SK-N-SH (cell line): Measurements from ENCODE around the gene CFAP47. TPM values are rescaled to one million over a fixed set of nuclear protein-coding genes. Genes with fewer than 3 reads are reported as not detected.

Experiments
- CTCF ChIA-PET: fragments of 300-600, 350-600 bp; formaldehyde crosslinking; extraction: SDS; loops from one replicate; lab custom pipeline; 2021; lab: Yijun Ruan, JAX
- POLR2A ChIA-PET: fragments of 350-600 bp; sonication (Branson Sonifier 250); formaldehyde crosslinking; extraction: SDS; loops from one replicate; lab custom pipeline; 2020; ENCODE audit warnings: antibody characterized with exemption, inconsistent platforms; lab: Yijun Ruan, JAX
- DNase-seq: peaks from one replicate; pipeline ENCODE4 v3.0.0; 2012
- H2AFZ ChIP-seq: fragments of 200-600 bp; sonication (generic); 2 replicates; pipeline ENCODE4 v1.8.1; 2016; ENCODE audit warnings: antibody characterized with exemption, mild to moderate bottlenecking, low read depth
- H3F3A ChIP-seq: fragments of 200-600 bp; sonication (generic); replicated peaks from 2 replicates; pipeline ENCODE3; 2016; ENCODE audit warnings: antibody characterized with exemption, mild to moderate bottlenecking; ENCODE audit not compliant: insufficient read depth
- H3K27ac ChIP-seq, 2 experiments: fragments of 200-500 bp in 1 of 2; fragments of 200-600 bp in 1 of 2; sonication (Bioruptor generic) in 1 of 2; sonication (generic), shearing (Covaris generic) in 1 of 2; 2 replicates each; pipeline versions ENCODE4 v1.5.1 to v1.6.1; 2014 to 2016; ENCODE audit warnings: low read depth in 2 of 2, inconsistent platforms in 1 of 2, low read length in 1 of 2, mild to moderate bottlenecking in 1 of 2, mixed read lengths in 1 of 2
- H3K27me3 ChIP-seq: fragments of 200-600 bp; sonication (generic), shearing (Covaris generic); 2 replicates; pipeline ENCODE4 v1.6.1; 2016; ENCODE audit warnings: mixed run types; ENCODE audit not compliant: insufficient read depth
- H3K36me3 ChIP-seq, 2 experiments: fragments of 200-500 bp in 1 of 2; fragments of 200-600 bp in 1 of 2; sonication (Bioruptor generic) in 1 of 2; sonication (generic) in 1 of 2; replicated peaks in 1 of 2; 2 replicates each; pipeline versions ENCODE3 to v1.5.1; 2014 to 2016; ENCODE audit warnings: low read length in 1 of 2, mild to moderate bottlenecking in 1 of 2; ENCODE audit not compliant: insufficient read depth in 2 of 2, control insufficient read depth in 1 of 2
- H3K4me1 ChIP-seq, 2 experiments: fragments of 200-500 bp in 1 of 2; fragments of 200-600 bp in 1 of 2; sonication (Bioruptor generic) in 1 of 2; sonication (generic), shearing (Covaris generic) in 1 of 2; 2 replicates each; pipeline versions ENCODE4 v1.5.1 to v1.6.1; 2014 to 2016; ENCODE audit warnings: low read depth in 1 of 2, low read length in 1 of 2, mixed run types in 1 of 2; ENCODE audit not compliant: insufficient read depth in 2 of 2, control insufficient read depth in 1 of 2
- H3K4me2 ChIP-seq: fragments of 200-600 bp; sonication (generic), shearing (Covaris generic); 2 replicates; pipeline ENCODE4 v1.6.1; 2017; ENCODE audit warnings: mixed run types
- H3K4me3 ChIP-seq, 2 experiments: fragments of 200-500 bp in 1 of 2; fragments of 200-600 bp in 1 of 2; sonication (Bioruptor generic) in 1 of 2; sonication (generic), shearing (Covaris generic) in 1 of 2; 2 replicates each; pipeline versions ENCODE4 v1.5.1 to v1.8.1; 2014 to 2016; ENCODE audit warnings: low read depth in 2 of 2, inconsistent platforms in 1 of 2, low read length in 1 of 2, mild to moderate bottlenecking in 1 of 2, mixed read lengths in 1 of 2, moderate library complexity in 1 of 2
- H3K79me2 ChIP-seq: fragments of 200-600 bp; sonication (generic); 2 replicates; pipeline ENCODE4 v1.8.1; 2017; ENCODE audit warnings: mild to moderate bottlenecking; ENCODE audit not compliant: insufficient read depth
- H3K9ac ChIP-seq: fragments of 200-600 bp; sonication (generic); 2 replicates; pipeline ENCODE4 v1.6.1; 2017; ENCODE audit warnings: mixed run types
- H3K9me2 ChIP-seq: fragments of 200-600 bp; sonication (generic); 2 replicates; pipeline ENCODE4 v1.6.1; 2017; ENCODE audit warnings: mixed run types
- H3K9me3 ChIP-seq: fragments of 200-600 bp; sonication (generic); 2 replicates; pipeline ENCODE4 v1.6.1; 2017; ENCODE audit warnings: mixed run types, mild to moderate bottlenecking, moderate library complexity
- H4K20me1 ChIP-seq: fragments of 200-600 bp; sonication (generic); 2 replicates; pipeline ENCODE4 v1.6.1; 2017; ENCODE audit warnings: mild to moderate bottlenecking, mixed run types; ENCODE audit not compliant: insufficient read depth
- EP300 ChIP-seq, 2 experiments: IDR thresholded peaks; 2 replicates each; pipeline versions ENCODE4 v1.4.0 to v1.6.1; 2012; ENCODE audit warnings: borderline replicate concordance in 1 of 2, low read depth in 1 of 2, low read length in 1 of 2
- EZH2phosphoT487 ChIP-seq: fragments of 200-600 bp; sonication (generic); IDR thresholded peaks from 2 replicates; pipeline ENCODE4 v1.6.1; 2017; ENCODE audit warnings: low read depth, mixed run types, mild to moderate bottlenecking, antibody characterized with exemption, moderate library complexity, borderline replicate concordance
- FOXJ3 ChIP-seq: sonication (generic); formaldehyde crosslinking; IDR thresholded peaks from 2 replicates; pipeline ENCODE4 v1.5.1; 2020; ENCODE audit warnings: mild to moderate bottlenecking, missing genetic modification reagents
- GATA2 ChIP-seq: sonication (generic); formaldehyde crosslinking; IDR thresholded peaks from 2 replicates; pipeline ENCODE4 v1.5.0; 2020; ENCODE audit warnings: mild to moderate bottlenecking, missing genetic modification reagents
- MXI1 ChIP-seq: IDR thresholded peaks from 2 replicates; pipeline ENCODE4 v1.6.1; 2012; ENCODE audit warnings: mild to moderate bottlenecking, low read depth, low read length, improper control_type of control experiment
- NFIC ChIP-seq: IDR thresholded peaks from 2 replicates; pipeline ENCODE4 v1.4.0; 2012; ENCODE audit warnings: borderline replicate concordance
- POLR2AphosphoS5 ChIP-seq: IDR thresholded peaks from 2 replicates; pipeline ENCODE4 v1.6.1; 2012; ENCODE audit warnings: low read depth, low read length
- RAD21 ChIP-seq: IDR thresholded peaks from 2 replicates; pipeline ENCODE4 v1.6.1; 2012; ENCODE audit warnings: mild to moderate bottlenecking, low read length
- RFX5 ChIP-seq: IDR thresholded peaks from 2 replicates; pipeline ENCODE4 v1.6.1; 2012; ENCODE audit warnings: mild to moderate bottlenecking, improper control_type of control experiment, low read length
- SMC3 ChIP-seq: IDR thresholded peaks from 2 replicates; pipeline ENCODE4 v1.6.1; 2012; ENCODE audit warnings: low read depth, low read length, improper control_type of control experiment
- YY1 ChIP-seq: IDR thresholded peaks from 2 replicates; pipeline ENCODE4 v1.4.0; 2012; ENCODE audit warnings: low read depth, mild to moderate bottlenecking
- WGBS: methylation state at CpG from one replicate; pipeline ENCODE4 v1.1.6; 2017; ENCODE audit warnings: low lambda C conversion rate; 5-methylcytosine and 5-hydroxymethylcytosine counted together
- polyA plus RNA-seq, 3 experiments: library from polyadenylated mRNA; depleted of rRNA; stranded (reverse); fragments of >200 nt; gene quantifications; 2 replicates each; pipeline ENCODE4 v1.2.3, GENCODE V29; 2012
- TF ChIP-seq, protein P1 (sequence below): IDR thresholded peaks from 2 replicates; pipeline ENCODE4 v1.4.0; 2012; ENCODE audit warnings: low read depth, borderline replicate concordance
- TF ChIP-seq, protein P2 (sequence below): IDR thresholded peaks from 2 replicates; pipeline ENCODE4 v1.4.0; 2012; ENCODE audit warnings: low read depth
- TF ChIP-seq, protein P3 (sequence below): IDR thresholded peaks from 2 replicates; pipeline ENCODE4; 2012

Gene CFAP47
- polyA plus RNA-seq, 1 of the 3 experiments (the other 2 are of a cell fraction): 0.02 TPM

DNA sequence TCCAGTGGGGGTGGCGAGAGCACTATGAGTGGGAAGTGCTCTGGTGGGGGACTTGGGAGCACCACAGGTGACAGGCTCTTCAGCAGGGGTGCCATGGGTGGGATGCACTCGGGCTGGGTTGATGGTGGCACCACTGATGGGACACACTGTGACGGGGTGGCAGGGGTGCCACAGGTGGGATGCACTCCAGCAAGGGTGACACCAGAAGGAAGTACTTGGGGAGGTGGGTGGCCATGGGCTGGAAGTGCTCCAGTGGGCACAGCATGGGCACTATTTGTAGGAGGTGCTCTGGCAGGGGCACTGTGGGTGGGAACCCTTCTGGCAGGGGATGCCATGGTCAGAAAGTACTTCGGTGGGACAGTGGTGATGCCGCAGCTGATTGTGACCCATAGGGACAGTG lies 346.6 kb downstream of the CFAP47 start:
- H3F3A ChIP-seq: no peaks in the 10 kb centered on the region
- H3K79me2 ChIP-seq: no peaks in the 10 kb centered on the region
- no peaks in the 10 kb centered on the region for H3K9me2 ChIP-seq
- H3K27ac ChIP-seq: no peak overlapping the region
- H3K4me1 ChIP-seq: no peaks in the 10 kb centered on the region
- H3K36me3 ChIP-seq: no peaks in the 10 kb centered on the region
- no peak for DNase-seq
- CTCF ChIA-PET: no interaction called here
- H3K9me3 ChIP-seq: no peaks in the 10 kb centered on the region
- H2AFZ ChIP-seq: no peak overlapping the region
- H3K9ac ChIP-seq: no peak overlapping the region
- H3K27me3 ChIP-seq: no peaks in the 10 kb centered on the region
- H4K20me1 ChIP-seq: no peaks in the 10 kb centered on the region
- TF ChIP-seq FOXJ3 (CRISPR knock-in tag): no peak
- no peak overlapping the region for H3K4me3 ChIP-seq
- H3K4me2 ChIP-seq: no peak overlapping the region
- 32% methylated on average over 5 of the region's 5 CpGs for WGBS
- POLR2A ChIA-PET: no interaction called here

DNA sequence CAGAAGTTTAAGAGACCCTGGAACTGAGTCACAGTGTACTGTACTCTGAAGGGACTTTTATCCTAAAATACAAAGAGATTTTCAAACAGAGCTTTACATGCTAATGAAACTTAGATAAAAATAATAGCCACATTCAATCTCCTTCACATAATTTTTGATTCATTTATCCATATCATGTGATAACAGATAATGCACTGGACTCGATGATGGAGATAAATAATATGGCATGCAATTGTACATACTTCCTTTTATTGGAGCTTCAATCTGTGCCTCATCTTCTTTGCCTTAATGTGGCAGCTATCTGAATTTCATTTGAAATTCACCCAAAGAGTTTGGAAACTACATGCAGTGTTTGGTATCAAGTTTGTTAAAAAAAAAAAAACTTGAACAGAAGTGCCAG lies 390.6 kb downstream of the CFAP47 start:
- no peaks in the 10 kb centered on the region for H3K27me3 ChIP-seq
- H3K79me2 ChIP-seq: no peaks in the 10 kb centered on the region
- DNase-seq: no peak
- H3K4me2 ChIP-seq: no peak overlapping the region
- no peak overlapping the region for H3K9ac ChIP-seq
- no peaks in the 10 kb centered on the region for H3K36me3 ChIP-seq
- 0% methylated on average over 1 of the region's 1 CpG for WGBS
- H3K4me1 ChIP-seq: no peaks in the 10 kb centered on the region
- no peaks in the 10 kb centered on the region for H3K9me2 ChIP-seq
- no peak overlapping the region for H3K4me3 ChIP-seq
- no peaks in the 10 kb centered on the region for H4K20me1 ChIP-seq
- no peak overlapping the region for H2AFZ ChIP-seq
- ChIA-PET CTCF (no interaction called here), POLR2A (no interaction called here)
- H3F3A ChIP-seq: no peaks in the 10 kb centered on the region
- H3K9me3 ChIP-seq: no peaks in the 10 kb centered on the region
- no peak overlapping the region for H3K27ac ChIP-seq
- TF ChIP-seq RAD21 (no peak), RFX5 (no peak), GATA2 (CRISPR knock-in tag) (no peak), POLR2AphosphoS5 (no peak), SMC3 (no peak), YY1 (no peak), EZH2phosphoT487 (no peak), EP300 (IDR thresholded peaks at IDR 0.05; ENCODE audit: borderline replicate concordance in 1 of 2, low read depth in 1 of 2, low read length in 1 of 2) (no peak), MXI1 (no peak), NFIC (no peak)
- TF ChIP-seq, protein P1, sequence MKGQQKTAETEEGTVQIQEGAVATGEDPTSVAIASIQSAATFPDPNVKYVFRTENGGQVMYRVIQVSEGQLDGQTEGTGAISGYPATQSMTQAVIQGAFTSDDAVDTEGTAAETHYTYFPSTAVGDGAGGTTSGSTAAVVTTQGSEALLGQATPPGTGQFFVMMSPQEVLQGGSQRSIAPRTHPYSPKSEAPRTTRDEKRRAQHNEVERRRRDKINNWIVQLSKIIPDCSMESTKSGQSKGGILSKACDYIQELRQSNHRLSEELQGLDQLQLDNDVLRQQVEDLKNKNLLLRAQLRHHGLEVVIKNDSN: no peak
- TF ChIP-seq, protein P2, sequence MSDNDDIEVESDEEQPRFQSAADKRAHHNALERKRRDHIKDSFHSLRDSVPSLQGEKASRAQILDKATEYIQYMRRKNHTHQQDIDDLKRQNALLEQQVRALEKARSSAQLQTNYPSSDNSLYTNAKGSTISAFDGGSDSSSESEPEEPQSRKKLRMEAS: no peak
- TF ChIP-seq, protein P3, sequence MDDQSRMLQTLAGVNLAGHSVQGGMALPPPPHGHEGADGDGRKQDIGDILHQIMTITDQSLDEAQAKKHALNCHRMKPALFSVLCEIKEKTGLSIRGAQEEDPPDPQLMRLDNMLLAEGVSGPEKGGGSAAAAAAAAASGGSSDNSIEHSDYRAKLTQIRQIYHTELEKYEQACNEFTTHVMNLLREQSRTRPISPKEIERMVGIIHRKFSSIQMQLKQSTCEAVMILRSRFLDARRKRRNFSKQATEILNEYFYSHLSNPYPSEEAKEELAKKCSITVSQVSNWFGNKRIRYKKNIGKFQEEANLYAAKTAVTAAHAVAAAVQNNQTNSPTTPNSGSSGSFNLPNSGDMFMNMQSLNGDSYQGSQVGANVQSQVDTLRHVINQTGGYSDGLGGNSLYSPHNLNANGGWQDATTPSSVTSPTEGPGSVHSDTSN: no peak
